HepG2 (cell line): ENCODE data around the gene WDR59. TPM values are rescaled to one million over a fixed set of nuclear protein-coding genes. Genes with fewer than 3 reads are reported as not detected.

Experiments used
- ATAC-seq: fragments of 200-7000 bp; cut with Tn5 transposase; 3 replicates; pipeline ENCODE4 v1.9.1; 2020; ENCODE audit warnings: mild to moderate bottlenecking, moderate library complexity
- BruUV-seq: library from RNA; stranded (reverse); fragments of 400-500 nt; replicated peaks from 2 replicates; lab custom pipeline; 2021; lab: Mats Ljungman, UMichigan
- CTCF ChIA-PET: fragments of 300-600 bp; formaldehyde crosslinking; extraction: SDS; loops from one replicate; lab custom pipeline; 2021; ENCODE audit warnings: low total read pairs, inconsistent platforms, low intra/inter-chr PET ratio; lab: Yijun Ruan, JAX
- POLR2A ChIA-PET: fragments of 350-600 bp; sonication (Branson Sonifier 250); formaldehyde crosslinking; loops from one replicate; lab custom pipeline; 2020; ENCODE audit warnings: antibody characterized with exemption, inconsistent platforms; lab: Yijun Ruan, JAX
- DNase-seq: peaks from one replicate; pipeline ENCODE4 v3.0.0-alpha.2; 2015; ENCODE audit warnings: low spot score
- FAIRE-seq: peaks from 3 replicates; lab custom pipeline; 2011; peaks lifted over from hg19 to GRCh38; lab: Jason Lieb, UNC
- H2AFZ ChIP-seq: one replicate; pipeline ENCODE4 v1.6.1; 2011; ENCODE audit warnings: low read length, inconsistent platforms
- H3K27ac ChIP-seq: fragments of 300-600 bp; 3 replicates; pipeline ENCODE4 v1.8.0; 2011; ENCODE audit warnings: mixed run types, mild to moderate bottlenecking, mixed read lengths, low read length, inconsistent platforms; ENCODE audit not compliant: insufficient read depth; ENCODE audit errors: extremely low read length
- H3K27me3 ChIP-seq, 2 experiments: fragments of 200-600 bp in 1 of 2; 2 replicates in 1 of 2; 3 replicates in 1 of 2; pipeline versions ENCODE4 v1.6.0 to v1.8.0; 2011; ENCODE audit warnings: low read length in 2 of 2, mild to moderate bottlenecking in 2 of 2, moderate library complexity in 2 of 2, inconsistent platforms in 1 of 2; ENCODE audit not compliant: insufficient read depth in 2 of 2, control insufficient read depth in 1 of 2
- H3K36me3 ChIP-seq, 2 experiments: fragments of 200-600 bp in 1 of 2; replicated peaks in 1 of 2; 2 replicates in 1 of 2; 3 replicates in 1 of 2; pipeline versions ENCODE4 v1.5.1 to v1.8.0; 2011; ENCODE audit warnings: low read length in 2 of 2, inconsistent platforms in 1 of 2; ENCODE audit not compliant: insufficient read depth in 2 of 2, control insufficient read depth in 1 of 2
- H3K4me1 ChIP-seq: 2 replicates; pipeline ENCODE4 v1.5.1; 2012; ENCODE audit warnings: low read length, inconsistent platforms; ENCODE audit not compliant: insufficient read depth
- H3K4me2 ChIP-seq: 2 replicates; pipeline ENCODE4 v1.6.0; 2011; ENCODE audit warnings: low read depth, low read length, inconsistent platforms
- H3K4me3 ChIP-seq, 3 experiments: fragments of 200-600 bp in 1 of 3; sonication (generic), shearing (Covaris generic) in 1 of 3; replicated peaks in 1 of 3; 2 replicates each; pipeline ENCODE4 v1.5.1; 2011 to 2016; ENCODE audit warnings: low read length in 3 of 3, inconsistent platforms in 2 of 3, low read depth in 2 of 3, mild to moderate bottlenecking in 2 of 3, control low read depth in 1 of 3, mixed read lengths in 1 of 3; ENCODE audit not compliant: insufficient read depth in 1 of 3
- H3K79me2 ChIP-seq: one replicate; pipeline ENCODE4 v1.6.1; 2011; ENCODE audit warnings: low read length, inconsistent platforms; ENCODE audit not compliant: insufficient read depth
- H3K9ac ChIP-seq: 2 replicates; pipeline ENCODE4 v1.6.0; 2011; ENCODE audit warnings: mild to moderate bottlenecking, low read depth, low read length, inconsistent platforms; ENCODE audit not compliant: insufficient read depth
- H3K9me3 ChIP-seq: 2 replicates; pipeline ENCODE4 v1.5.1; 2012; ENCODE audit warnings: mild to moderate bottlenecking, low read length
- H4K20me1 ChIP-seq: 2 replicates; pipeline ENCODE4 v1.6.0; 2011; ENCODE audit warnings: inconsistent platforms, mild to moderate bottlenecking, low read length, moderate library complexity; ENCODE audit not compliant: insufficient read depth
- KLF12 ChIP-seq: sonication (generic); formaldehyde crosslinking; IDR thresholded peaks from 2 replicates; pipeline ENCODE4 v1.4.0; 2020; ENCODE audit warnings: missing genetic modification reagents, borderline replicate concordance
- NFE2 ChIP-seq: sonication (generic); formaldehyde crosslinking; IDR thresholded peaks from 2 replicates; pipeline ENCODE4 v1.4.0; 2020; ENCODE audit warnings: missing genetic modification reagents
- SOX6 ChIP-seq, 2 experiments: fragments of 450-650 bp in 1 of 2; sonication (generic) in 1 of 2; formaldehyde crosslinking in 1 of 2; IDR thresholded peaks; 2 replicates each; pipeline versions ENCODE4 v1.4.0 to v1.6.1; 2017 to 2020; ENCODE audit warnings: antibody characterized with exemption in 1 of 2, mild to moderate bottlenecking in 1 of 2, missing genetic modification reagents in 1 of 2
- TERF1 ChIP-seq: sonication (generic); formaldehyde crosslinking; IDR thresholded peaks from 2 replicates; pipeline ENCODE4 v1.8.0; 2022; ENCODE audit warnings: mild to moderate bottlenecking, missing genetic modification reagents, moderate library complexity
- ZBTB3 ChIP-seq: sonication (generic); formaldehyde crosslinking; IDR thresholded peaks from 2 replicates; pipeline ENCODE4 v1.4.0; 2020; ENCODE audit warnings: low read depth, mild to moderate bottlenecking, moderate library complexity, missing genetic modification reagents, borderline replicate concordance
- ZNF362 ChIP-seq: sonication (generic); formaldehyde crosslinking; IDR thresholded peaks from 2 replicates; pipeline ENCODE4 v1.4.0; 2020; ENCODE audit warnings: missing genetic modification reagents, mild to moderate bottlenecking, borderline replicate concordance
- ZNF629 ChIP-seq: sonication (generic); formaldehyde crosslinking; conservative IDR thresholded peaks from 2 replicates; pipeline ENCODE4 v1.5.0; 2020; ENCODE audit warnings: missing genetic modification reagents
- ZSCAN21 ChIP-seq: sonication (generic); formaldehyde crosslinking; IDR thresholded peaks from 2 replicates; pipeline ENCODE4 v1.8.0; 2022; ENCODE audit warnings: mild to moderate bottlenecking, missing genetic modification reagents, moderate library complexity, borderline replicate concordance
- ZSCAN31 ChIP-seq: sonication (generic); formaldehyde crosslinking; IDR thresholded peaks from 2 replicates; pipeline ENCODE4 v1.5.0; 2020; ENCODE audit warnings: low read depth, mild to moderate bottlenecking, missing genetic modification reagents
- whole genome bisulfite sequencing: methylation state at CpG from one replicate; pipeline ENCODE4 v1.1.6; 2017; ENCODE audit warnings: low lambda C conversion rate; 5-methylcytosine and 5-hydroxymethylcytosine counted together
- in situ Hi-C: cut with HindIII; loops from 2 replicates; pipeline ENCODE4 v1.10.0; 2017; ENCODE audit warnings: low pct_unique_long_range_greater_than_20kb; ENCODE audit not compliant: extremely low pct_ligation_motif_present
- intact Hi-C: fragments of 100-400 bp; cut with micrococcal nuclease; formaldehyde crosslinking; loops from one replicate; pipeline ENCODE4 v1.10.0; 2022; ENCODE audit not compliant: unreplicated experiment
- polyA plus RNA-seq, 8 experiments: library from polyadenylated mRNA; depleted of rRNA in 3 of 8; stranded (reverse) in 7 of 8; unstranded in 1 of 8; fragments of >200 nt; fragmentation: Illumina TruSeq in 4 of 8; extraction: Trizol in 4 of 8; gene quantifications; 2 replicates each; pipeline versions ENCODE4 v1.2.1 to v1.2.3, GENCODE V29; 2011 to 2016; ENCODE audit warnings: low read depth in 4 of 8, missing spikeins in 1 of 8, mixed read lengths in 1 of 8; ENCODE audit not compliant: insufficient read depth in 1 of 8
- total RNA-seq, 5 experiments: library from RNA; depleted of rRNA; stranded (reverse); fragments of >200 nt; fragmentation: Illumina TruSeq; extraction: Trizol; gene quantifications; 2 replicates each; pipeline ENCODE4 v1.2.3, GENCODE V29; 2016; ENCODE audit warnings: low read depth in 1 of 5
- TF ChIP-seq, protein P1 (sequence below), 2 experiments: sonication (generic) in 1 of 2; formaldehyde crosslinking in 1 of 2; IDR thresholded peaks; 2 replicates each; pipeline versions ENCODE4 v1.4.0 to v1.6.1; 2016 to 2020; ENCODE audit warnings: borderline replicate concordance in 1 of 2, low read depth in 1 of 2, mild to moderate bottlenecking in 1 of 2, missing genetic modification reagents in 1 of 2
- TF ChIP-seq, protein P2 (sequence below): sonication (generic); formaldehyde crosslinking; IDR thresholded peaks from 2 replicates; pipeline ENCODE4 v1.4.0; 2020; ENCODE audit warnings: missing genetic modification reagents

The WDR59 gene
- total and polyA plus RNA-seq, 2 of the 13 experiments (the other 11 are each of a cell fraction or from before 2014, with no cell fraction given): 65.2 to 306 TPM

DNA sequence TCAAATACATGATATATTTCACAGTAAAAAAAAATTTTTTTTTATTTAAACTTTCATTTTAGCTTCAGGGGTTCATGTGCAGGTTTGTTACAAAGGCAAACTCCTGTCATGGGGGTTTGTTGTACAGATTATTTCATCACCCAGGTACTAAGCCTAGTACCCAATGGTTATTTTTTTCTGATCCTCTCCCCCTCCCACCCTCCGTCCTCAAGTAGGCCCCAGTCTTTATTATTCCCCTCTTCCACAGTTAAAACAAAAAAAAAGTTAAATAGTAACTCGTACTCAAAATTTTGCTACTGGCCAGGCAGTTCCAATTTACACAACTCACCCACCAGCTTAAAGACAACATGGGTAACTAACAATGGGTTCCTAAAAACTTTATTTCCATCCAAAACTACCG, 63.9 kb downstream of the WDR59 start:
- FAIRE-seq (no peak), ATAC-seq (no peak), DNase-seq (no peak)
- intact Hi-C loops: no loop called here
- WGBS: 49% methylated on average over 3 of the region's 3 CpGs
- H3K79me2 ChIP-seq: peaks cover 7% of the 10 kb centered on the region
- peaks cover 27 to 64% of the 10 kb centered on the region in 2 experiments for H3K36me3 ChIP-seq
- H3K4me3 ChIP-seq: no peak overlapping the region
- in situ Hi-C loops: no loop called here
- TF ChIP-seq SOX6 (IDR thresholded peaks at IDR 0.05): no peak
- peak; percentile 42; the same call in 1 of the 2 replicates for TF ChIP-seq SOX6 (CRISPR knock-in tag; IDR thresholded peaks at IDR 0.05)
- TF ChIP-seq ZNF362 (CRISPR knock-in tag): peak; percentile 51; the same call in 1 of the 2 replicates
- no peak for TF ChIP-seq ZSCAN31
- no peak for TF ChIP-seq TERF1 (CRISPR knock-in tag)
- no peak for TF ChIP-seq ZBTB3 (CRISPR knock-in tag)
- TF ChIP-seq, protein P1, sequence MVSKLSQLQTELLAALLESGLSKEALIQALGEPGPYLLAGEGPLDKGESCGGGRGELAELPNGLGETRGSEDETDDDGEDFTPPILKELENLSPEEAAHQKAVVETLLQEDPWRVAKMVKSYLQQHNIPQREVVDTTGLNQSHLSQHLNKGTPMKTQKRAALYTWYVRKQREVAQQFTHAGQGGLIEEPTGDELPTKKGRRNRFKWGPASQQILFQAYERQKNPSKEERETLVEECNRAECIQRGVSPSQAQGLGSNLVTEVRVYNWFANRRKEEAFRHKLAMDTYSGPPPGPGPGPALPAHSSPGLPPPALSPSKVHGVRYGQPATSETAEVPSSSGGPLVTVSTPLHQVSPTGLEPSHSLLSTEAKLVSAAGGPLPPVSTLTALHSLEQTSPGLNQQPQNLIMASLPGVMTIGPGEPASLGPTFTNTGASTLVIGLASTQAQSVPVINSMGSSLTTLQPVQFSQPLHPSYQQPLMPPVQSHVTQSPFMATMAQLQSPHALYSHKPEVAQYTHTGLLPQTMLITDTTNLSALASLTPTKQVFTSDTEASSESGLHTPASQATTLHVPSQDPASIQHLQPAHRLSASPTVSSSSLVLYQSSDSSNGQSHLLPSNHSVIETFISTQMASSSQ (IDR thresholded peaks at IDR 0.05; ENCODE audit: low read depth): peak; percentile 26; the same call in 1 of the 2 replicates
- TF ChIP-seq, protein P1 (CRISPR knock-in tag; IDR thresholded peaks at IDR 0.05; ENCODE audit: borderline replicate concordance): no peak
- TF ChIP-seq, protein P2, sequence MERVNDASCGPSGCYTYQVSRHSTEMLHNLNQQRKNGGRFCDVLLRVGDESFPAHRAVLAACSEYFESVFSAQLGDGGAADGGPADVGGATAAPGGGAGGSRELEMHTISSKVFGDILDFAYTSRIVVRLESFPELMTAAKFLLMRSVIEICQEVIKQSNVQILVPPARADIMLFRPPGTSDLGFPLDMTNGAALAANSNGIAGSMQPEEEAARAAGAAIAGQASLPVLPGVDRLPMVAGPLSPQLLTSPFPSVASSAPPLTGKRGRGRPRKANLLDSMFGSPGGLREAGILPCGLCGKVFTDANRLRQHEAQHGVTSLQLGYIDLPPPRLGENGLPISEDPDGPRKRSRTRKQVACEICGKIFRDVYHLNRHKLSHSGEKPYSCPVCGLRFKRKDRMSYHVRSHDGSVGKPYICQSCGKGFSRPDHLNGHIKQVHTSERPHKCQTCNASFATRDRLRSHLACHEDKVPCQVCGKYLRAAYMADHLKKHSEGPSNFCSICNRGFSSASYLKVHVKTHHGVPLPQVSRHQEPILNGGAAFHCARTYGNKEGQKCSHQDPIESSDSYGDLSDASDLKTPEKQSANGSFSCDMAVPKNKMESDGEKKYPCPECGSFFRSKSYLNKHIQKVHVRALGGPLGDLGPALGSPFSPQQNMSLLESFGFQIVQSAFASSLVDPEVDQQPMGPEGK: peak; percentile 23; the same call in 1 of the 2 replicates
- no peak for TF ChIP-seq NFE2 (CRISPR knock-in tag)
- TF ChIP-seq ZSCAN21 (CRISPR knock-in tag): peak; percentile 73; the same call in 1 of the 2 replicates
- no peak for TF ChIP-seq ZNF629 (CRISPR knock-in tag)
- TF ChIP-seq KLF12 (CRISPR knock-in tag): no peak
- ChIA-PET POLR2A (no interaction called here), CTCF (no interaction called here)
- no peaks in the 10 kb centered on the region for H3K27me3 ChIP-seq
- peaks cover 69% of the 10 kb centered on the region for H3K4me1 ChIP-seq
- BruUV-seq: no TSS peak
- H4K20me1 ChIP-seq: no peaks in the 10 kb centered on the region
- no peak overlapping the region for H3K9ac ChIP-seq
- peak overlapping the region; percentile 21; the same call in 1 of the 2 replicates for H3K4me2 ChIP-seq
- H3K9me3 ChIP-seq: no peaks in the 10 kb centered on the region
- H3K27ac ChIP-seq: peak overlapping the region; percentile 53
- H2AFZ ChIP-seq: no peak overlapping the region
